Suprapubic skin (tissue), 4 donors: Measurements from ENCODE around the gene DNAJB12. TPM values are rescaled to one million over a fixed set of nuclear protein-coding genes. Genes with fewer than 3 reads are reported as not detected.

Experiments
- DNase-seq, 2 donors: peaks; one replicate each; pipeline ENCODE4 v3.0.0-alpha.2; 2019; ENCODE audit warnings: low spot score in 2 of 2
- H3K27ac ChIP-seq: fragments of 200-600 bp; sonication (generic); one replicate; pipeline ENCODE4 v1.5.1; 2019
- H3K27me3 ChIP-seq: fragments of 200-600 bp; sonication (generic); one replicate; pipeline ENCODE4 v1.5.1; 2019
- H3K36me3 ChIP-seq: fragments of 200-600 bp; sonication (generic); one replicate; pipeline ENCODE4 v1.5.1; 2019
- H3K4me1 ChIP-seq: fragments of 200-600 bp; sonication (generic); one replicate; pipeline ENCODE4 v1.5.1; 2019
- H3K4me3 ChIP-seq: fragments of 200-600 bp; sonication (generic); one replicate; pipeline ENCODE4 v1.5.1; 2019; ENCODE audit warnings: mild to moderate bottlenecking
- H3K9me3 ChIP-seq: fragments of 200-600 bp; sonication (generic); one replicate; pipeline ENCODE4 v1.5.1; 2019
- CTCF ChIP-seq, 2 donors: fragments of 200-600 bp in 1 of 2; fragments of 450-650 bp in 1 of 2; sonication (generic) in 1 of 2; IDR thresholded peaks; one replicate each; pipeline ENCODE4 v1.5.1; 2016 to 2019; ENCODE audit warnings: antibody characterized with exemption in 2 of 2, mild to moderate bottlenecking in 1 of 2, moderate library complexity in 1 of 2
- EP300 ChIP-seq: sonication (generic); formaldehyde crosslinking; IDR thresholded peaks from one replicate; pipeline ENCODE4 v1.6.1; 2017; ENCODE audit warnings: antibody characterized with exemption
- POLR2A ChIP-seq, 2 donors: fragments of 450-650 bp; IDR thresholded peaks; one replicate each; pipeline ENCODE4 v1.6.1; 2017; ENCODE audit warnings: antibody characterized with exemption in 2 of 2, mild to moderate bottlenecking in 2 of 2, moderate library complexity in 2 of 2
- POLR2AphosphoS5 ChIP-seq, 3 donors: sonication (generic); formaldehyde crosslinking; IDR thresholded peaks; one replicate each; pipeline ENCODE4 v1.6.1; 2017; ENCODE audit warnings: antibody characterized with exemption in 3 of 3
- WGBS: methylation state at CpG from one replicate; pipeline ENCODE4 v1.1.5; 2018; 5-methylcytosine and 5-hydroxymethylcytosine counted together
- total RNA-seq, 4 donors: library from RNA; depleted of rRNA; stranded (reverse); fragments of >200 nt; gene quantifications; one replicate each; pipeline ENCODE4 v1.1.0, GENCODE V29; 2016

Gene DNAJB12
- total RNA-seq, 4 donors from 2014 or later, result 44.0 to 61.8 (median 46.7) TPM

GRCh38 chr10:72336259-72337038 lies 18.3 kb downstream of the DNAJB12 start:
- no peak for DNase-seq
- Histone ChIP-seq H3K27me3 (no peaks in the 10 kb centered on the region), H3K9me3 (no peaks in the 10 kb centered on the region), H3K36me3 (peaks cover 55% of the 10 kb centered on the region), H3K4me3 (no peak overlapping the region), H3K27ac (peak overlapping the region; percentile 88), H3K4me1 (peaks cover 72% of the 10 kb centered on the region)
- WGBS, result 91% methylated on average over 17 of the region's 18 CpGs
- TF ChIP-seq POLR2A (IDR thresholded peaks at IDR 0.05) (no peak), CTCF (IDR thresholded peaks at IDR 0.05) (no peak), EP300 (no peak), POLR2AphosphoS5 (IDR thresholded peaks at IDR 0.05) (no peak)

- no peak for DNase-seq
- Histone ChIP-seq H3K9me3 (no peaks in the 10 kb centered on the region), H3K4me3 (no peak overlapping the region), H3K27me3 (no peaks in the 10 kb centered on the region), H3K27ac (peak overlapping the region; percentile 88), H3K4me1 (peaks cover 73% of the 10 kb centered on the region), H3K36me3 (peaks cover 47% of the 10 kb centered on the region)
- TF ChIP-seq EP300 (no peak), CTCF (IDR thresholded peaks at IDR 0.05) (no peak), POLR2AphosphoS5 (IDR thresholded peaks at IDR 0.05) (peak in 1 of 3 donors; percentile 9), POLR2A (IDR thresholded peaks at IDR 0.05) (no peak)
- WGBS, result 55% methylated on average over 15 of the region's 20 CpGs
Observed at GRCh38 chr10:72335394-72336258, 19.1 kb downstream of the DNAJB12 start.

GRCh38 chr10:72334825-72335393 lies 19.8 kb downstream of the DNAJB12 start:
- 40% methylated on average over 2 of the region's 16 CpGs for WGBS
- TF ChIP-seq POLR2AphosphoS5 (IDR thresholded peaks at IDR 0.05), result peak in 2 of 3 donors; percentile 85 to 90
- TF ChIP-seq CTCF (IDR thresholded peaks at IDR 0.05), result no peak
- H3K27me3 ChIP-seq, result no peaks in the 10 kb centered on the region
- H3K36me3 ChIP-seq, result peaks cover 43% of the 10 kb centered on the region
- peaks cover 73% of the 10 kb centered on the region for H3K4me1 ChIP-seq
- H3K9me3 ChIP-seq, result no peaks in the 10 kb centered on the region
- peak; percentile 92 to 95 for DNase-seq
- no peak overlapping the region for H3K4me3 ChIP-seq
- peak overlapping the region; percentile 88 for H3K27ac ChIP-seq

- Histone ChIP-seq H3K4me1 (peaks cover 78% of the 10 kb centered on the region), H3K36me3 (peaks cover 37% of the 10 kb centered on the region), H3K9me3 (no peaks in the 10 kb centered on the region), H3K27ac (peak overlapping the region; percentile 88), H3K4me3 (no peak overlapping the region), H3K27me3 (no peaks in the 10 kb centered on the region)
- no peak for DNase-seq
- WGBS, result 56% methylated on average over 17 of the region's 17 CpGs
- no peak for TF ChIP-seq CTCF (IDR thresholded peaks at IDR 0.05)
- TF ChIP-seq EP300, result no peak
- no peak for TF ChIP-seq POLR2A (IDR thresholded peaks at IDR 0.05)
- TF ChIP-seq POLR2AphosphoS5 (IDR thresholded peaks at IDR 0.05), result no peak
Observed at GRCh38 chr10:72334196-72334824, 20.4 kb downstream of the DNAJB12 start.
